SK-N-SH (cell line): ENCODE data around the gene BORA. TPM values are rescaled to one million over a fixed set of nuclear protein-coding genes. Genes with fewer than 3 reads are reported as not detected.
"Not testable (repeated sequence)": the region's sequence is repeated elsewhere in the genome, so short reads cannot be mapped to it uniquely, and the experiment has no call there.

Experiments used
- CTCF ChIA-PET: fragments of 300-600, 350-600 bp; formaldehyde crosslinking; extraction: SDS; loops from one replicate; lab custom pipeline; 2021; lab: Yijun Ruan, JAX
- POLR2A ChIA-PET: fragments of 350-600 bp; sonication (Branson Sonifier 250); formaldehyde crosslinking; extraction: SDS; loops from one replicate; lab custom pipeline; 2020; ENCODE audit warnings: antibody characterized with exemption, inconsistent platforms; lab: Yijun Ruan, JAX
- DNase-seq: peaks from one replicate; pipeline ENCODE4 v3.0.0; 2012
- H2AFZ ChIP-seq: fragments of 200-600 bp; sonication (generic); 2 replicates; pipeline ENCODE4 v1.8.1; 2016; ENCODE audit warnings: antibody characterized with exemption, mild to moderate bottlenecking, low read depth
- H3F3A ChIP-seq: fragments of 200-600 bp; sonication (generic); replicated peaks from 2 replicates; pipeline ENCODE3; 2016; ENCODE audit warnings: antibody characterized with exemption, mild to moderate bottlenecking; ENCODE audit not compliant: insufficient read depth
- H3K27ac ChIP-seq, 2 experiments: fragments of 200-500 bp in 1 of 2; fragments of 200-600 bp in 1 of 2; sonication (Bioruptor generic) in 1 of 2; sonication (generic), shearing (Covaris generic) in 1 of 2; 2 replicates each; pipeline versions ENCODE4 v1.5.1 to v1.6.1; 2014 to 2016; ENCODE audit warnings: low read depth in 2 of 2, inconsistent platforms in 1 of 2, low read length in 1 of 2, mild to moderate bottlenecking in 1 of 2, mixed read lengths in 1 of 2
- H3K27me3 ChIP-seq: fragments of 200-600 bp; sonication (generic), shearing (Covaris generic); 2 replicates; pipeline ENCODE4 v1.6.1; 2016; ENCODE audit warnings: mixed run types; ENCODE audit not compliant: insufficient read depth
- H3K36me3 ChIP-seq, 2 experiments: fragments of 200-500 bp in 1 of 2; fragments of 200-600 bp in 1 of 2; sonication (Bioruptor generic) in 1 of 2; sonication (generic) in 1 of 2; replicated peaks in 1 of 2; 2 replicates each; pipeline versions ENCODE3 to v1.5.1; 2014 to 2016; ENCODE audit warnings: low read length in 1 of 2, mild to moderate bottlenecking in 1 of 2; ENCODE audit not compliant: insufficient read depth in 2 of 2, control insufficient read depth in 1 of 2
- H3K4me1 ChIP-seq, 2 experiments: fragments of 200-500 bp in 1 of 2; fragments of 200-600 bp in 1 of 2; sonication (Bioruptor generic) in 1 of 2; sonication (generic), shearing (Covaris generic) in 1 of 2; 2 replicates each; pipeline versions ENCODE4 v1.5.1 to v1.6.1; 2014 to 2016; ENCODE audit warnings: low read depth in 1 of 2, low read length in 1 of 2, mixed run types in 1 of 2; ENCODE audit not compliant: insufficient read depth in 2 of 2, control insufficient read depth in 1 of 2
- H3K4me2 ChIP-seq: fragments of 200-600 bp; sonication (generic), shearing (Covaris generic); 2 replicates; pipeline ENCODE4 v1.6.1; 2017; ENCODE audit warnings: mixed run types
- H3K4me3 ChIP-seq, 2 experiments: fragments of 200-500 bp in 1 of 2; fragments of 200-600 bp in 1 of 2; sonication (Bioruptor generic) in 1 of 2; sonication (generic), shearing (Covaris generic) in 1 of 2; 2 replicates each; pipeline versions ENCODE4 v1.5.1 to v1.8.1; 2014 to 2016; ENCODE audit warnings: low read depth in 2 of 2, inconsistent platforms in 1 of 2, low read length in 1 of 2, mild to moderate bottlenecking in 1 of 2, mixed read lengths in 1 of 2, moderate library complexity in 1 of 2
- H3K79me2 ChIP-seq: fragments of 200-600 bp; sonication (generic); 2 replicates; pipeline ENCODE4 v1.8.1; 2017; ENCODE audit warnings: mild to moderate bottlenecking; ENCODE audit not compliant: insufficient read depth
- H3K9ac ChIP-seq: fragments of 200-600 bp; sonication (generic); 2 replicates; pipeline ENCODE4 v1.6.1; 2017; ENCODE audit warnings: mixed run types
- H3K9me2 ChIP-seq: fragments of 200-600 bp; sonication (generic); 2 replicates; pipeline ENCODE4 v1.6.1; 2017; ENCODE audit warnings: mixed run types
- H3K9me3 ChIP-seq: fragments of 200-600 bp; sonication (generic); 2 replicates; pipeline ENCODE4 v1.6.1; 2017; ENCODE audit warnings: mixed run types, mild to moderate bottlenecking, moderate library complexity
- H4K20me1 ChIP-seq: fragments of 200-600 bp; sonication (generic); 2 replicates; pipeline ENCODE4 v1.6.1; 2017; ENCODE audit warnings: mild to moderate bottlenecking, mixed run types; ENCODE audit not compliant: insufficient read depth
- CHD2 ChIP-seq: fragments of 150-350 bp; IDR thresholded peaks from 2 replicates; pipeline ENCODE4 v1.6.1; 2018; ENCODE audit warnings: low read length; ENCODE audit not compliant: partially characterized antibody
- EZH2phosphoT487 ChIP-seq: fragments of 200-600 bp; sonication (generic); IDR thresholded peaks from 2 replicates; pipeline ENCODE4 v1.6.1; 2017; ENCODE audit warnings: low read depth, mixed run types, mild to moderate bottlenecking, antibody characterized with exemption, moderate library complexity, borderline replicate concordance
- FOSL2 ChIP-seq: IDR thresholded peaks from 2 replicates; pipeline ENCODE4 v1.4.0; 2012; ENCODE audit warnings: low read depth, mild to moderate bottlenecking, moderate library complexity, borderline replicate concordance
- FOXJ3 ChIP-seq: sonication (generic); formaldehyde crosslinking; IDR thresholded peaks from 2 replicates; pipeline ENCODE4 v1.5.1; 2020; ENCODE audit warnings: mild to moderate bottlenecking, missing genetic modification reagents
- GABPA ChIP-seq: IDR thresholded peaks from 2 replicates; pipeline ENCODE4 v1.4.0; 2012; ENCODE audit warnings: low read depth, mild to moderate bottlenecking
- GATA2 ChIP-seq: sonication (generic); formaldehyde crosslinking; IDR thresholded peaks from 2 replicates; pipeline ENCODE4 v1.5.0; 2020; ENCODE audit warnings: mild to moderate bottlenecking, missing genetic modification reagents
- JUND ChIP-seq: IDR thresholded peaks from 2 replicates; pipeline ENCODE4 v1.4.0; 2012
- MAX ChIP-seq: IDR thresholded peaks from 2 replicates; pipeline ENCODE4 v1.4.0; 2012; ENCODE audit warnings: low read depth
- MEF2A ChIP-seq: IDR thresholded peaks from 2 replicates; pipeline ENCODE4 v1.4.0; 2012; ENCODE audit warnings: low read depth, borderline replicate concordance
- RFX5 ChIP-seq: IDR thresholded peaks from 2 replicates; pipeline ENCODE4 v1.6.1; 2012; ENCODE audit warnings: mild to moderate bottlenecking, improper control_type of control experiment, low read length
- SMC3 ChIP-seq: IDR thresholded peaks from 2 replicates; pipeline ENCODE4 v1.6.1; 2012; ENCODE audit warnings: low read depth, low read length, improper control_type of control experiment
- TCF12 ChIP-seq: IDR thresholded peaks from 2 replicates; pipeline ENCODE4 v1.4.0; 2012
- YY1 ChIP-seq: IDR thresholded peaks from 2 replicates; pipeline ENCODE4 v1.4.0; 2012; ENCODE audit warnings: low read depth, mild to moderate bottlenecking
- ZBTB33 ChIP-seq: IDR thresholded peaks from 2 replicates; pipeline ENCODE4 v1.4.0; 2012; ENCODE audit warnings: low read depth, borderline replicate concordance
- WGBS: methylation state at CpG from one replicate; pipeline ENCODE4 v1.1.6; 2017; ENCODE audit warnings: low lambda C conversion rate; 5-methylcytosine and 5-hydroxymethylcytosine counted together
- polyA plus RNA-seq, 3 experiments: library from polyadenylated mRNA; depleted of rRNA; stranded (reverse); fragments of >200 nt; gene quantifications; 2 replicates each; pipeline ENCODE4 v1.2.3, GENCODE V29; 2012

BORA gene
- polyA plus RNA-seq, 1 of the 3 experiments (the other 2 are of a cell fraction): 1.4 TPM

- no peaks in the 10 kb centered on the region for H3K27me3 ChIP-seq
- ChIA-PET CTCF (no interaction called here), POLR2A (no interaction called here)
- no peak for DNase-seq
- WGBS: 100% methylated on average over 1 of the region's 1 CpG
- no peaks in the 10 kb centered on the region for H3K4me1 ChIP-seq
- no peaks in the 10 kb centered on the region for H3K79me2 ChIP-seq
- no peaks in the 10 kb centered on the region for H3K36me3 ChIP-seq
- no peak overlapping the region for H3K27ac ChIP-seq
- no peaks in the 10 kb centered on the region for H3F3A ChIP-seq
- TF ChIP-seq TCF12 (no peak), CHD2 (no peak), FOSL2 (no peak), RFX5 (no peak)
- H2AFZ ChIP-seq: no peak overlapping the region
- H3K9me3 ChIP-seq: no peaks in the 10 kb centered on the region
- H3K4me3 ChIP-seq: no peak overlapping the region
- H3K4me2 ChIP-seq: no peak overlapping the region
- H3K9ac ChIP-seq: no peak overlapping the region
- H3K9me2 ChIP-seq: no peaks in the 10 kb centered on the region
- H4K20me1 ChIP-seq: no peaks in the 10 kb centered on the region
These were observed 27.2 kb upstream of the BORA start for GRCh38 chr13:72700509-72700908.

GRCh38 chr13:72716776-72717175 is 10.9 kb upstream of the BORA start:
- POLR2A ChIA-PET: no interaction called here
- WGBS: 64% methylated on average over 3 of the region's 3 CpGs
- peaks cover 38 to 65% of the 10 kb centered on the region in 2 experiments for H3K36me3 ChIP-seq

GRCh38 chr13:72726185-72726584 is 1.5 kb upstream of the BORA start:
- H4K20me1 ChIP-seq, H3K27me3 ChIP-seq, H3K27ac ChIP-seq, DNase-seq, POLR2A ChIA-PET, H2AFZ ChIP-seq, CTCF ChIA-PET, H3K9me2 ChIP-seq, H3K9me3 ChIP-seq, H3F3A ChIP-seq: not testable (repeated sequence)
- Histone ChIP-seq H3K4me3 (peak overlapping the region; percentile 83 to 99), H3K9ac (peak overlapping the region; percentile 72), H3K4me2 (peak overlapping the region; percentile 80), H3K79me2 (peaks cover 96% of the 10 kb centered on the region), H3K36me3 (peaks cover 19% of the 10 kb centered on the region in 2 experiments), H3K4me1 (peaks cover 5 to 13% of the 10 kb centered on the region in 2 experiments; a peak in 3 of 4 replicates)
- 65% methylated on average over 15 of the region's 15 CpGs for WGBS

More at GRCh38 chr13:72716776-72717175, 10.9 kb upstream of the BORA start:
- Histone ChIP-seq H3K9ac (no peak overlapping the region), H3K9me2 (no peaks in the 10 kb centered on the region), H2AFZ (no peak overlapping the region), H3K9me3 (no peaks in the 10 kb centered on the region), H3K27me3 (no peaks in the 10 kb centered on the region), H4K20me1 (no peaks in the 10 kb centered on the region), H3F3A (no peaks in the 10 kb centered on the region), H3K4me1 (no peaks in the 10 kb centered on the region; a peak in 1 of 4 replicates), H3K4me2 (no peak overlapping the region), H3K79me2 (peaks cover 99% of the 10 kb centered on the region), H3K4me3 (no peak overlapping the region), H3K27ac (no peak overlapping the region)
- CTCF ChIA-PET: no interaction called here
- no peak for DNase-seq
- TF ChIP-seq SMC3 (no peak), YY1 (no peak), JUND (no peak), CHD2 (no peak), GATA2 (no peak), GABPA (no peak), MEF2A (no peak), EZH2phosphoT487 (no peak), ZBTB33 (no peak), FOXJ3 (CRISPR knock-in tag) (no peak), MAX (no peak)
